Suprapubic skin (tissue), 4 donors: ENCODE data around the gene PACSIN2.

Experiments
- CTCF ChIP-seq, 2 donors: fragments of 200-600 bp in 1 of 2; fragments of 450-650 bp in 1 of 2; sonication (generic) in 1 of 2; IDR thresholded peaks; one replicate each; pipeline ENCODE4 v1.5.1; 2016 to 2019; ENCODE audit warnings: antibody characterized with exemption in 2 of 2, mild to moderate bottlenecking in 1 of 2, moderate library complexity in 1 of 2
- EP300 ChIP-seq: sonication (generic); formaldehyde crosslinking; IDR thresholded peaks from one replicate; pipeline ENCODE4 v1.6.1; 2017; ENCODE audit warnings: antibody characterized with exemption
- POLR2A ChIP-seq, 2 donors: fragments of 450-650 bp; IDR thresholded peaks; one replicate each; pipeline ENCODE4 v1.6.1; 2017; ENCODE audit warnings: antibody characterized with exemption in 2 of 2, mild to moderate bottlenecking in 2 of 2, moderate library complexity in 2 of 2
- POLR2AphosphoS5 ChIP-seq, 3 donors: sonication (generic); formaldehyde crosslinking; IDR thresholded peaks; one replicate each; pipeline ENCODE4 v1.6.1; 2017; ENCODE audit warnings: antibody characterized with exemption in 3 of 3

GRCh38 chr22:42860968-42861367 lies 154.0 kb downstream of the PACSIN2 start:
- TF ChIP-seq CTCF (IDR thresholded peaks at IDR 0.05) (no peak), POLR2A (IDR thresholded peaks at IDR 0.05) (no peak), POLR2AphosphoS5 (IDR thresholded peaks at IDR 0.05) (no peak), EP300 (no peak)
